GM19193 (cell line): ENCODE results near the gene CHAF1A.

Experiments
- POLR2A ChIP-seq: IDR thresholded peaks from 4 replicates; pipeline ENCODE4 v1.6.1; 2011; ENCODE audit not compliant: insufficient read depth, insufficient read length; ENCODE audit errors: extremely low read depth

CHAF1A gene

GRCh38 chr19:4380254-4380727, 22.1 kb upstream of the CHAF1A start:
- no peak for TF ChIP-seq POLR2A

DNA sequence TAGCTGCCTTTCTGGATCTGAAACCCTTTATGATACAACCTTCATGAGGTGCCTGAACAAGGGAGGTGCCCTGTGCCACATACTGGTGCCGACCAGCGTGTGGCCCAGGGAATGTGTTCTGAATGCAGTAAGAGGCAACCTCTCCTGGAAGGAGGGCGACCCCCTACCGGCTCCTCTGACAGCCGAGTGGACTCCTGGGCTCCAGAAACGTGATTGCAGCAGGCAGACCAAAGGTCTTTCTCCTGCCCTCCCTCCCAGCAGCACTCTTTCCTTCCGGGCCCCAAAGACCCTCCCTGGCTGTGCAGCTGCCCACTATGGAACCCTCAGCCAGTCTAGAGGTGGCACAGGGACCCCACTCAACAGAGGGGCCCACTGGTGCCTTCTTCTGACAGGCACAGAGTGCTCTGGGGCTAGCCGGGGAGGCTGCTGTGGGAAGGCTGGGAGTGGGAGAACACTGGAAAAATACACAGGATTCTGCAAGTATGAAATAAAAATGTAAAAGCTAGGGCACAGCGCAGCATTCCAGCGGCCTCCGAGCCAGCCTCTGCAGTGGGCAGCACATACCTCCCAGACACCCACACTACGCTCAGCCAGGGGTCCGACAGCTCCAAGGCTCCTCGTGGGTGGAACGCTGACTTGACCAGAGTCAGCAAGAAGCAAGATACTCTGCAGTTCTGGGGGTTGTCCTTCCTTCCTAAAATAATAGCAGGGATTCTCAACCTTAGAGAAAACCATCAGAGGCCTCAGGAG, 17.0 kb upstream of the CHAF1A start:
- TF ChIP-seq POLR2A = no peak

DNA sequence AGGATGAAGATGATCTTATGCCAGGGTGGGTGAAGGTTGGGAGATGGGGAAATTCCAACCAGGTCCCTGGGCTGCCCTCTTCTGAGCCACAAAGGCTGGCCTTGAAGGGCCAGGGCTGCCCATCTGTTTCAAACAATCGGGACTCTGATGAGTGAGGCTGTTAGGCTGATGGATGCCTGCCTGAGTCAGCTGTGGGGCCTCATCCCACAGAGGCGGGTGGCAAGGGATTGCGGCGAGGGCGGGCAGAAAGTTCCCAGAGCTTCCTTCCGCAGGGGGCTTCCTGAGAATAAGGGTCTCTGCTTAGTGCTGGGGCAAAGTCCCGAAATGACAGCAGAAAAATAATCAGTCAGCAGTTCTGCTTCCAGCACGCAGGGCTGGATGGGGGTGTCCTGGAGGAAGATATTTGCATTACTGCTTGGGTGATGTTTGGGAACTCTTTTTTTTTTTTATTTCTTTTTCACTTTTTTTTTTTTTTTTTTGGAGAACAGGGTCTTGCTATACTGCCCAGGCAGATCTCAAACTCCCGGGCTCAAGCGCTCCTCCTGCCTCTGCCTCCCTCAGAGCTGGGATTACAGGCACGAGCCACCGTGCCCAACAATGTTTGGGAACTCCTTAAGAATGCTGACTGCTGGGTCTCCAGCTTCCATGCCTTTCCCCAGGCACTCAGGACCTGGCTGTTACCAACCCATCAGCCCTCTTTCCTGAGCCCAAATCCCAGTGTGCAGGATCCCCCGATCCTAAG, 16.2 kb upstream of the CHAF1A start:
- no peak for TF ChIP-seq POLR2A

GRCh38 chr19:4388337-4389063, 13.9 kb upstream of the CHAF1A start:
- TF ChIP-seq POLR2A = no peak

GRCh38 chr19:4389064-4389375, 13.4 kb upstream of the CHAF1A start:
- no peak for TF ChIP-seq POLR2A

- TF ChIP-seq POLR2A = no peak
Observed at GRCh38 chr19:4389511-4390016, 12.9 kb upstream of the CHAF1A start.

DNA sequence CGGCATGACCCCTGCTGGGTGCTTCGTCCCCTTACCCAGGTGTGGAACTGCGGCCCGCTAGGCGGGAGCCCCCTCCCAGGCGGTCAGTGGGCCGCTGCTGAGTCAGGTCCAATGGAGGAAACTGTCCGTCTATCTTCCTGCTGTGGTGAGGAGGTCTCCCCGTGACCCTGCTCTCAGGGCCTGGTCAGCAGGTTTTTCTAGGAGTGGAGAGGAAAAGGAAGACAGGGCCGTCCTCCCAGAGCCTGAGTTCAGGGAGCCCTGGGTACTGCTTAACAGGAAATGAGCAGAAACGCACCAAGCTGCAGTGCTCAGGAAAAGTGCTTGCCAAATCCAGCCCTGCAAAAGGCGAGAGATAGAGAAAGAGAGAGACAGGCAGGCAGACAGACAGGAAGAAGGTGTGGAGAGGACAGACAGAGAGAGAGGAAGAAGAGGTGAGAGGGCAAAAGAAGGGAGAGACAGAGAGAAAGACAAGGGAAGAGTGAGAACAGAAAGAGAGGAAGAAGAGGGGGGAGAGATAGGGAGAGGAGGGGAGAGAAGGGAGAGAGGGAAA, 12.3 kb upstream of the CHAF1A start:
- no peak for TF ChIP-seq POLR2A

DNA sequence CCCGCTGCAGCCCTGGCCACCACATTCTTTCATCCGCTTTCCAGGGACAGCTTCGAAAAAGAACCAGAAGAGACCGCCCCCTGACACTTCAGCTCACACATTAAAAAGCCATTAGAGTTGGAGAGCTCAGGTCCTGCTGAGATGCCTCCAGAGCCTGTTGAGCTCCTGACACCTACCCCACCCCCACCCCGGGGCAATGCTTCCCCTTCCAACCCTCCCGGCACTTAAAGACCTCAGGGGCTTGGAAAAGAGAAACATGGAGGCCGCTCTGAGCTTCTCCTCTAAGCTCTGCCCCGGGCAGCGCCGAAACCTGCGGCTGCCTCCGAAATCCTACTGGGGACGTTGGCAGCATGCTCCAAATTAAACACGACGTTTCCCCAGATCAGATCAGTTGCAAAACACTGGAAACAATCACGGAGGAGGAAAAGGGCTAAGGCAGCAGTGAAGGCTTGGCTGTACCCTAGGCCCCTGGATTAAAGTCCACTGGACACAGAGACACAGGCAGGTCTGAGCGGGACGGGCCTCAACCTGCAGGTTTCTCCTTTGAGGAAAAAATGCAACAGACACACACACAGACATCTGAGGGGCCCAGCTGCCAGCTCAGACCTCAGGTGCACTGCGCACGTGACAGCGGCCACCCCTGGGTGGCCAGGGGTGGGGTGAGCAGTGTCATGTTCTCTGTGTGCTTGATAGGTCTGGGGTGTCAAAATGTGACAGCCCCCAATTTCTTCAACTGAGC, 11.7 kb upstream of the CHAF1A start:
- no peak for TF ChIP-seq POLR2A

DNA sequence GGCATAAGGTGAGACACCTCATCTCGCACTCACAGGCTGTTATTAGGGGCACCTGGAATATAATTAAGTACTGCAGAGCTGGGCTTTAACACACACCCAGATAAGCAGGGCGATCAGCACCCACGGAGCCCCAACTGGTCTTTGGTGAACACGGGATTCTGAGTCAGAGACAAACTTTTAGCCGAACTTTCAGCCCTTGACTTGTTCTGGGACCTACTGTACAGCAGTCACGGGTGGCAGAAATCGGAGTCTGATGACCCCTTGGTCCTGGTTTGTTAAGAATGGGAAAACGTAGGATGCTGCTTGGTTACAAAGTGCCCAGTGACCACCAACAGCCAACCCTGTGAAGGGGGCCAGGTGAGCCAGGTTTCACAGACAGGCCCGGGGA, 11.1 kb upstream of the CHAF1A start:
- TF ChIP-seq POLR2A = no peak

DNA sequence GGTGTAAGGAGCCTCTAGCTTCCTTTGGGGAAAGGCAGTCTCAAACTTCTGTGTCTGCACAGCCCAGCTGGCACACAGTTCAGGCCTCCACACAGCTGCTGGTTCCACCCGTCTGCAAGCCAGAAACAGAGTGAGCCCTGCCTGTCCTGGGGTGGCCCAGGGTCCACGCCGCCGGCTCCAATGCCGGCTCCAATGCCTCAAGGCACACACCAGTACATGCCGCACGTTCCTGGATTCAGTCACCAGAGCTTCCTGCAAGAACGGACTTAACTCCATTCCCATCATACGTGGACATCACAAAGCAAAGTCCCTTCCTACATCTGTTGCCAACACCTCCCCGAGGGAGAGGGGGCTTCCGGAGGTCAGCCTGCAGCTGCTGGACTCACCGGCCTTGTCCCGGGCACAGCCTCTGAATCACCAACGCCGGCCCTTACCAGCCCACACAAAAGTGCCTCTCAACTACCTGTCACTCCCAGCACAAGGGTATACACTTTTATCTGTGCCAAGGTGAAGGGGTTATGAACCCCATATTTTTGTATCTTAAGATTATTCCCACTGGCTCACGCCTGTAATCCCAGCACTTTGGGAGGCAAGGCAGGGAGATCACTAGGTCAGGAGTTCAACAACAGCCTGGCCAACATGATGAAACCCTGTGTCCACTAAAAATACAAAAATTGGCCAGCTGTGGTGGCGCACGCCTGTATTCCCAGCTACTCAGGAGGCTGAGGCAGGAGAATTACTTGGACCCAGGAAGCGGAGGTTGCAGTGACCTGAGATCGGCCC, 10.5 kb upstream of the CHAF1A start:
- TF ChIP-seq POLR2A = no peak

DNA sequence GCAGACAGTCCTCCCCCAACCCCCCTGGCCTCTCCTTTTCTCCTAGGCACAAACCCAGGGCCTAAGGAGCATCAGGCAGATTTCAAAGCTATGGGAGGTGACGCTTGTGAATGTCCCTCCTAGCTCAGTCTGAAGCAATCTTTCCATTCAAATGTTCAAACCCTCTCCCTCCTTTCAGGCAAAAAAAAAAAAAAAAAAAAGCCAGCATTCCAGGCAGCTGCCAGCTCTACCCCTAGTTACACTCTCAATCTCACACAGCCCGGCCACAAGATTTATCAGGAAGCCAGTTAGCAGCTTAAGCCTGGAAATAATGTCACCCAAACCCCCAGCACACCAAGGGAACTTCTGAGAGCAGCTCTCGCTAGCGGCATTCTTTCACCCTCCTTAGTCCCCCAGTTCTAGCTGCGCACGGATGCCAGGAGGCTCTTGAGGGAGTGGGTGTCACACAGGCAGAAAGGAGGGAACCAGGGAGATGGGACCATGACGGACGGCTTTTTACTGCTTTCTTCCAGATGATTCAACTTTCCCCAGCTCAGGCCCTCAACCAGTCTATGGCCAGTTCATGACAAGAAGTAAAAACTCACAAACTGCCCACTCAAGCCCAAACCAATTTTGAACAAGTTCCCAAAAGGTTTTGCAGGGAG, 8.4 kb upstream of the CHAF1A start:
- no peak for TF ChIP-seq POLR2A

GRCh38 chr19:4396949-4397783, 5.3 kb upstream of the CHAF1A start:
- no peak for TF ChIP-seq POLR2A

- TF ChIP-seq POLR2A = no peak
Observed at GRCh38 chr19:4399812-4400134, 2.7 kb upstream of the CHAF1A start.
